Smooth muscle cell (in vitro differentiated cells): Measurements from ENCODE around the gene NSMF. TPM values are rescaled to one million over a fixed set of nuclear protein-coding genes. Genes with fewer than 3 reads are reported as not detected.

Source experiments
- DNase-seq: peaks from one replicate; lab custom pipeline; 2025; ENCODE audit not compliant: unreplicated experiment; lab: John Stamatoyannopoulos, UW
- H2AFZ ChIP-seq: fragments of 200-600 bp; sonication (generic); 2 replicates; pipeline ENCODE4 v1.6.0; 2016; ENCODE audit warnings: antibody characterized with exemption, low read depth, mild to moderate bottlenecking
- H3F3A ChIP-seq: fragments of 200-600 bp; sonication (generic); 2 replicates; pipeline ENCODE4 v1.6.0; 2017; ENCODE audit warnings: antibody characterized with exemption, low read depth
- H3K27ac ChIP-seq: fragments of 200-600 bp; sonication (generic); 2 replicates; pipeline ENCODE4 v1.5.1; 2016; ENCODE audit warnings: low read depth, mild to moderate bottlenecking
- H3K27me3 ChIP-seq: fragments of 200-600 bp; sonication (generic); 2 replicates; pipeline ENCODE4 v1.6.1; 2016; ENCODE audit warnings: low read depth, mild to moderate bottlenecking
- H3K36me3 ChIP-seq: fragments of 200-600 bp; sonication (generic); 2 replicates; pipeline ENCODE4 v1.5.1; 2016; ENCODE audit warnings: low read depth
- H3K4me1 ChIP-seq: fragments of 200-600 bp; sonication (generic); 2 replicates; pipeline ENCODE4 v1.5.1; 2016; ENCODE audit warnings: low read depth
- H3K4me2 ChIP-seq: fragments of 200-600 bp; sonication (generic); 2 replicates; pipeline ENCODE4 v1.6.0; 2016; ENCODE audit warnings: mild to moderate bottlenecking
- H3K4me3 ChIP-seq: fragments of 200-600 bp; sonication (generic); 2 replicates; pipeline ENCODE4 v1.5.1; 2016; ENCODE audit warnings: mild to moderate bottlenecking
- H3K79me2 ChIP-seq: fragments of 200-600 bp; sonication (generic); 2 replicates; pipeline ENCODE4 v1.6.0; 2016; ENCODE audit warnings: low read depth, mild to moderate bottlenecking
- H3K9ac ChIP-seq: fragments of 200-600 bp; sonication (generic); 2 replicates; pipeline ENCODE4 v1.6.0; 2016; ENCODE audit warnings: low read depth
- H3K9me3 ChIP-seq: fragments of 200-600 bp; sonication (generic); replicated peaks from 2 replicates; pipeline ENCODE4 v1.5.1; 2016; ENCODE audit warnings: low read depth
- H4K20me1 ChIP-seq: fragments of 200-600 bp; sonication (generic); 2 replicates; pipeline ENCODE4 v1.6.0; 2016; ENCODE audit warnings: low read depth
- WGBS: methylation state at CpG from one replicate; pipeline ENCODE4 v1.1.7; 2016; ENCODE audit warnings: low lambda C conversion rate; 5-methylcytosine and 5-hydroxymethylcytosine counted together
- polyA plus RNA-seq: library from polyadenylated mRNA; unstranded; fragments of >200 nt; fragmentation: Nextera tagmentation; extraction: Ambion mirVana; gene quantifications from 2 replicates; pipeline ENCODE4 v1.2.1, GENCODE V29; 2016
- total RNA-seq: library from RNA; depleted of rRNA; stranded (reverse); fragments of >200 nt; gene quantifications from 2 replicates; pipeline ENCODE4 v1.2.3, GENCODE V29; 2014
- TF ChIP-seq, protein P1 (sequence below): fragments of 200-600 bp; sonication (generic); IDR thresholded peaks from 2 replicates; pipeline ENCODE4 v1.5.1; 2017; ENCODE audit warnings: borderline replicate concordance, mild to moderate bottlenecking, antibody characterized with exemption; ENCODE audit not compliant: insufficient read depth, poor library complexity, severe bottlenecking

Gene NSMF
- total and polyA plus RNA-seq, 2 experiments from 2014 or later: 30.9 to 55.9 TPM

DNA sequence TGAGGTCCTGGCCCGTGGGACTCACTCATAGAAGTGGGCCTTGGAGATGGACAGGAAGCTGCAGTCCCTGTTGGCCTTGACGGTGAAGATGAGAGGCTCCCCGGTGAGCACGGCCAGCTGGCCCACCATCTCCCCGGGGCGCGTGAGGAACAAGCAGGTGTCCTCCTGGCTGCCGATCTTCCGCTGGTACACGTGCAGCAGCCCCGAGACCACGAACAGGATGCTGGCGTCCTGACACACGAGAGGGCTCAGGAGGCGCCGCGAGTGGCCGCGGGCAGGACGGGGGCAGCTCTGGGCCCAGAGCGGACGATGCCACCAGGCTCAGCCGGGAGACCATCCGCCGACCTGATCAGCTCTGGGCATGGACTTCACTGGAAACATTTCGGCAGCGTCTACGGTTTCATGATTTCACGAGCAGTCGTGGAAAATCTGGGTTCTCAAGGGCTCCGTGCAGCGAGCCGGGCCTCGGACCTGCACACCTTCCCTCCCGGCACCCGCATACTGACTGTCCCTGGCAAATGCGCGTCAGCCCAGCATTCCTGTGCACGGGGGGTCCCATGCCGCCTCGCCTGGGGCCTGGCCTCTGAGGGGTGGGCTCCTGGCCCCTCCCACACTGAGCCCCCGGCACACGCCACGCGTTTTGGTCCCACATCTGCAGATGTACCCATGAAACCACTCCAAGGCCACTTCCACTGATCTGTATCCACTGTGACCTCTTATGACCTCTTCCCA lies 41.7 kb upstream of the NSMF start:
- Histone ChIP-seq H3K79me2 (no peaks in the 10 kb centered on the region), H3K4me2 (no peak overlapping the region), H3K36me3 (no peaks in the 10 kb centered on the region), H4K20me1 (no peaks in the 10 kb centered on the region), H3K27ac (no peak overlapping the region), H3K4me3 (no peak overlapping the region), H3F3A (no peaks in the 10 kb centered on the region), H3K4me1 (no peaks in the 10 kb centered on the region), H2AFZ (no peak overlapping the region), H3K9me3 (no peaks in the 10 kb centered on the region), H3K27me3 (no peaks in the 10 kb centered on the region), H3K9ac (no peak overlapping the region)
- TF ChIP-seq, protein P1, sequence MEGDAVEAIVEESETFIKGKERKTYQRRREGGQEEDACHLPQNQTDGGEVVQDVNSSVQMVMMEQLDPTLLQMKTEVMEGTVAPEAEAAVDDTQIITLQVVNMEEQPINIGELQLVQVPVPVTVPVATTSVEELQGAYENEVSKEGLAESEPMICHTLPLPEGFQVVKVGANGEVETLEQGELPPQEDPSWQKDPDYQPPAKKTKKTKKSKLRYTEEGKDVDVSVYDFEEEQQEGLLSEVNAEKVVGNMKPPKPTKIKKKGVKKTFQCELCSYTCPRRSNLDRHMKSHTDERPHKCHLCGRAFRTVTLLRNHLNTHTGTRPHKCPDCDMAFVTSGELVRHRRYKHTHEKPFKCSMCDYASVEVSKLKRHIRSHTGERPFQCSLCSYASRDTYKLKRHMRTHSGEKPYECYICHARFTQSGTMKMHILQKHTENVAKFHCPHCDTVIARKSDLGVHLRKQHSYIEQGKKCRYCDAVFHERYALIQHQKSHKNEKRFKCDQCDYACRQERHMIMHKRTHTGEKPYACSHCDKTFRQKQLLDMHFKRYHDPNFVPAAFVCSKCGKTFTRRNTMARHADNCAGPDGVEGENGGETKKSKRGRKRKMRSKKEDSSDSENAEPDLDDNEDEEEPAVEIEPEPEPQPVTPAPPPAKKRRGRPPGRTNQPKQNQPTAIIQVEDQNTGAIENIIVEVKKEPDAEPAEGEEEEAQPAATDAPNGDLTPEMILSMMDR: no peak
- 97% methylated on average over 45 of the region's 45 CpGs for WGBS
- no peak for DNase-seq

GRCh38 chr9:137499858-137500661 lies 40.9 kb upstream of the NSMF start:
- no peak for DNase-seq
- no peaks in the 10 kb centered on the region for H3K27me3 ChIP-seq
- H3K9ac ChIP-seq: no peak overlapping the region
- no peaks in the 10 kb centered on the region for H3K9me3 ChIP-seq
- TF ChIP-seq, protein P1: no peak
- H3K36me3 ChIP-seq: no peaks in the 10 kb centered on the region
- H3K27ac ChIP-seq: no peak overlapping the region
- no peak overlapping the region for H3K4me3 ChIP-seq
- H3K4me2 ChIP-seq: no peak overlapping the region
- no peaks in the 10 kb centered on the region for H4K20me1 ChIP-seq
- H2AFZ ChIP-seq: no peak overlapping the region
- no peaks in the 10 kb centered on the region for H3F3A ChIP-seq
- 96% methylated on average over 36 of the region's 36 CpGs for WGBS
- no peaks in the 10 kb centered on the region for H3K4me1 ChIP-seq
- no peaks in the 10 kb centered on the region for H3K79me2 ChIP-seq

GRCh38 chr9:137499416-137499815 lies 40.3 kb upstream of the NSMF start:
- Histone ChIP-seq H3K4me2 (no peak overlapping the region), H3K9me3 (no peaks in the 10 kb centered on the region), H3K27ac (no peak overlapping the region), H3K36me3 (no peaks in the 10 kb centered on the region), H3K79me2 (no peaks in the 10 kb centered on the region), H3F3A (no peaks in the 10 kb centered on the region), H3K4me1 (no peaks in the 10 kb centered on the region), H3K4me3 (no peak overlapping the region), H3K27me3 (no peaks in the 10 kb centered on the region), H4K20me1 (no peaks in the 10 kb centered on the region), H3K9ac (no peak overlapping the region), H2AFZ (no peak overlapping the region)
- 97% methylated on average over 16 of the region's 16 CpGs for WGBS
- TF ChIP-seq, protein P1: no peak
- DNase-seq: no peak
